Omental fat pad (tissue), 4 donors: ENCODE data around the gene MELTF. TPM values are rescaled to one million over a fixed set of nuclear protein-coding genes. Genes with fewer than 3 reads are reported as not detected.

Source experiments
- ATAC-seq: fragments of 150-250 bp; one replicate; pipeline ENCODE4 v1.9.1; 2016; ENCODE audit warnings: mild to moderate bottlenecking, moderate library complexity; ENCODE audit not compliant: low FRiP score
- DNase-seq: peaks from one replicate; pipeline ENCODE4 v3.0.0-alpha.2; 2019; ENCODE audit warnings: low spot score
- total RNA-seq, 4 donors: library from RNA; depleted of rRNA; stranded (reverse); fragments of >200 nt; gene quantifications; one replicate each; pipeline ENCODE4 v1.1.0, GENCODE V29; 2016
- TF ChIP-seq, protein P1 (sequence below), 3 donors: fragments of 450-650 bp; IDR thresholded peaks; one replicate each; pipeline ENCODE4 v1.5.1; 2016 to 2017; ENCODE audit warnings: antibody characterized with exemption in 3 of 3, mild to moderate bottlenecking in 3 of 3, moderate library complexity in 2 of 3

The MELTF gene
- total RNA-seq, 4 donors from 2014 or later, result 8.3 to 39.3 (median 27.2) TPM

GRCh38 chr3:196990601-196991007 is 39.0 kb downstream of the MELTF start:
- TF ChIP-seq, protein P1, sequence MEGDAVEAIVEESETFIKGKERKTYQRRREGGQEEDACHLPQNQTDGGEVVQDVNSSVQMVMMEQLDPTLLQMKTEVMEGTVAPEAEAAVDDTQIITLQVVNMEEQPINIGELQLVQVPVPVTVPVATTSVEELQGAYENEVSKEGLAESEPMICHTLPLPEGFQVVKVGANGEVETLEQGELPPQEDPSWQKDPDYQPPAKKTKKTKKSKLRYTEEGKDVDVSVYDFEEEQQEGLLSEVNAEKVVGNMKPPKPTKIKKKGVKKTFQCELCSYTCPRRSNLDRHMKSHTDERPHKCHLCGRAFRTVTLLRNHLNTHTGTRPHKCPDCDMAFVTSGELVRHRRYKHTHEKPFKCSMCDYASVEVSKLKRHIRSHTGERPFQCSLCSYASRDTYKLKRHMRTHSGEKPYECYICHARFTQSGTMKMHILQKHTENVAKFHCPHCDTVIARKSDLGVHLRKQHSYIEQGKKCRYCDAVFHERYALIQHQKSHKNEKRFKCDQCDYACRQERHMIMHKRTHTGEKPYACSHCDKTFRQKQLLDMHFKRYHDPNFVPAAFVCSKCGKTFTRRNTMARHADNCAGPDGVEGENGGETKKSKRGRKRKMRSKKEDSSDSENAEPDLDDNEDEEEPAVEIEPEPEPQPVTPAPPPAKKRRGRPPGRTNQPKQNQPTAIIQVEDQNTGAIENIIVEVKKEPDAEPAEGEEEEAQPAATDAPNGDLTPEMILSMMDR (IDR thresholded peaks at IDR 0.05), result no peak
- DNase-seq, result no peak
- ATAC-seq, result no peak

- TF ChIP-seq, protein P1 (IDR thresholded peaks at IDR 0.05), result no peak
- no peak for ATAC-seq
- no peak for DNase-seq
Measured at GRCh38 chr3:196989721-196990262, 39.8 kb downstream of the MELTF start.

DNA sequence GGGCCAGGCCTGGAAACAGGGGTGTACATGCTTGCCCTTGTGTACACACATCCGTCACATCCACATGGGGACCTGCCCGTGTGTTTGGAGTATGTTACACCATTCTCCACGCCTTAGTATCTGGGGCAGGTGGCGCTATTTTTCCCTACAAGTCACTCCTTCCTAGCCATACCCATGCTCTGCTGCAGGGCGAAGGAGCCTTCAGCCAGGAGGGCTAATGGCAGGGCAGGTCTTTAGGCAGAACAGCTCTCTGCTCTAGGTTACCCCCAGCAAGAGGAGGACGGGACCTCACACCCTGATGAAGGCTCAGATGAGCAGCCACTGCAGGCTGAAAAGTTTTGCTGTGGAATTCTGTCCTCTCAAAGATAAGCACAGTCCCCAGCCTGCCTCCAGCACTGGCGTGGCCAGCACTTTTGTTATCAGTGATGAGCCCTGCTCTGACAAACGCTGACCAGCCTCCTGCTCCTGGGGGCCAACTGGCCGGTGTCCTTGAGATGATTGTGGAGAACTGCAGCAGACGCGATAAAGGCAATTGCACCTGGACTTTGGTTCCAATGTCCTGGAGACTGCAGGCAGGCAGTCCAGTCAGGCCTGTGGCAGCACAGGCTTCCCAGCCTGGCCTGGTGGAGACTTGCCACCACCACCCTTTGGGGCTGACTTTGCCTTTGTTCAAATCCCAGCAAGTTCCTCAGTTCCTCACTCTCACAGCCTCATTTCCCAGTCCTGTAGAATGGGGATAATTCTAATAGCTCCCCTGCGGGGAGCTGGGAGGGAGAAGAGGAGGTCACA is 41.2 kb downstream of the MELTF start:
- TF ChIP-seq, protein P1 (IDR thresholded peaks at IDR 0.05), result no peak
- DNase-seq (no peak), ATAC-seq (peak; percentile 4)

- TF ChIP-seq, protein P1 (IDR thresholded peaks at IDR 0.05), result no peak
- no peak for ATAC-seq
- no peak for DNase-seq
Measured at GRCh38 chr3:196987022-196987421, 42.6 kb downstream of the MELTF start.

DNA sequence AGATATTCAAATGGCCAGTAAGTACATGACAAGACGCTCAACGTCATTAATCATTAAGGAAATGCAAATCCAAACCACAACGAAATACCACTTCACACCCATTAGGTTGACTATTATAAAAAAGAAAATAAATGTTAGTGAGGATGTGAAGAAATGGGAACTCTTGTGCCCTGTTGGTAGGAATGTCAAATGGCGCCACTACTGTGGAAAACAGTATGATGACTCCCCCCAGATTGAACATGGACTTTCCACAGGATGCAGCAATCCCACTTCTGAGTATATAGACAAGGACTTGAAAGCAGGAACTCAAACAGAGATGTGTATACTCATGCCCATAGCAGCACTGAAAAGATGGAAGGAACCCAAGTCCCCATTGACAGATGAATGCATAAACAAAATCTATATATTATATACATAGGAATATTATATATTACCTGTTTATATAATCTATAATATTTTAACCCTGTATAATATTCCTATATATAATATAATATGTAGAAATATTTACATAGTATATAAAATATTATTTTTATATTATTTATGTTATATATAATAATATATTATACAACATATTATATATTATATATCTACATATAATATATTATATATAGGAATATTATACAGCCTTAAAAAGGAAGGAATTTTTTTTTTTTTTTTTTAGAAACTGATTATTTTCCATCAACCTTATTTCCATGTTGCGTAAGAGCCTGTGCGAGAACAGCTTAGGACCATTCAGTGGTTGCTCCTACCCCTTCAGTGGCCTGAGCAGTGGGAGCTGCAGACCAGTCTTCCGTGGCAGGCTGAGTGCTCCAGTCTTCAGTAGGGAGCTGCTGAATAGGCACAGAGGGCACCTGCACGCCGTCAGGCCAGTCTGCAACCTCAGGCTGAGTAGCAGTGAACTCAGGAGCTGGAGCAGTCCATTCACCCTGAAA is 43.4 kb downstream of the MELTF start:
- DNase-seq (no peak), ATAC-seq (no peak)

DNA sequence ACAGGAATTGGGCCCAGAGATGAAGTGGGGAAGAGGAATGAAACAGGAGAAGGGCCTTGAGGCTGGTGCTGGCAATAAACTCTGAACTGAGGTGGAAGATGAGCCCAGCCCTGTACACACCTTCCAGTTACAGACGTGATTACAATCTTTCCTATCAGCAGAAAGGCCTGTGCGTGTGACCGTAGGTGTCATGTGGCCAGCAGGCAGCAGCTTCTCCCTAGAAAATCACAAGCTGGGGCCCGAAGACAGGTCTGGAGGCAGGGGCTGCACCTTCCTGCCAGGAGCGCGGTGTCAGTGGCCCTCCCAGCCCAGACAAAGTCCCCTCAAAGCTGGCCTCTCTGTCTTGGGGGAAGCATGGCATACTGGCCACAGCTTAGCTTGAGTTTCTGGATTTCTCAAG is 44.3 kb downstream of the MELTF start:
- TF ChIP-seq, protein P1 (IDR thresholded peaks at IDR 0.05), result no peak
- no peak for DNase-seq
- ATAC-seq, result no peak

More for the DNA sequence above, 43.4 kb downstream of the MELTF start:
- TF ChIP-seq, protein P1 (IDR thresholded peaks at IDR 0.05), result no peak
